GM04503 (cell line): Measurements from ENCODE around the gene PTPN1.
"Not testable (repeated sequence)": the region's sequence is repeated elsewhere in the genome, so short reads cannot be mapped to it uniquely, and the experiment has no call there.

Experiments used
- DNase-seq: peaks from one replicate; pipeline ENCODE4 v3.0.0-alpha.2; 2012; ENCODE audit warnings: low read depth

Gene PTPN1

DNA sequence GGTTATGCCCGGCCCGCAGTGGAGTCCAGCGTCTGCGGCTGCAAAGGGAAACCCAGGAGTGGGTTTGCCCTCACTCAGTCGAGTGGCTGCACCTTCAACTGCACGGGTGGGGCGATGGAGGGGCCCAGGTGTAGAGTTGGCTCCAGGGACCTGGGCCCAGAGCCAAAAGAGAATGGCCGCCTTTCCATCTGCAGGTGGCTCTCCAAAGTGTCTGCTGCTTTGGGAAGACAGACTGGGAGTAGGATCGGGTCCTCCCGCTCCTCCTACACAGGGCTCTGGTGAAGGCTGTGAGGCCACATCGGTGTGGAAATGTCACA, 80.1 kb downstream of the PTPN1 start:
- no peak for DNase-seq

DNA sequence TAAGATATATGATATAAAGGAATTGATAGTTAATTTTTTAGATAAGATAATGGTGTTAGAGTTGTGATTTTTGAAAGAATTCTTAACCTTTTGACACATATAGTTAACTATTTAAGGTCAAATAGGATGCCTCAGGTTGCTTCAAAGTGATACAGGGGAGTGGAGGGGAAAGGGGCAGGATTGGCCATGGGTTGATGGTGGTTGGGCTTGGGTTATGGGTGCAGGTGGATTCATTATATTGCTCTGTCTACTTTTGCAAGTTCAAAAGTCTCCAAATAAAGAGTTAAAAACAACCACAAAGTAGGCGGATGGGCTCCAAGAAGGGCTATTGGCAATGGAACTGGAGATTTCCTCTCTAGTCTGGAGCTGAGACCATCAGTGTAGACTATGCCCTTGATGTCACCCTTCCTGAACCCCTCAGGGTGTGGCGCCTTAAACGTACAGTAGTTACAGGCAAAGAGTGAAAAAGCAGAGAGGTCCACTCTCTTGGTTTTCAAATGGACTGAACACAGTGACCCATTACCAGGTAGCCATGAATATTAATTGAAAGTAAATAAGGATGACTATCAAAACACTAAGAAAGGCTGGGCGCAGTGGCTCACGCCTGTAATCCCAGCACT, 81.2 kb downstream of the PTPN1 start:
- DNase-seq, result no peak

DNA sequence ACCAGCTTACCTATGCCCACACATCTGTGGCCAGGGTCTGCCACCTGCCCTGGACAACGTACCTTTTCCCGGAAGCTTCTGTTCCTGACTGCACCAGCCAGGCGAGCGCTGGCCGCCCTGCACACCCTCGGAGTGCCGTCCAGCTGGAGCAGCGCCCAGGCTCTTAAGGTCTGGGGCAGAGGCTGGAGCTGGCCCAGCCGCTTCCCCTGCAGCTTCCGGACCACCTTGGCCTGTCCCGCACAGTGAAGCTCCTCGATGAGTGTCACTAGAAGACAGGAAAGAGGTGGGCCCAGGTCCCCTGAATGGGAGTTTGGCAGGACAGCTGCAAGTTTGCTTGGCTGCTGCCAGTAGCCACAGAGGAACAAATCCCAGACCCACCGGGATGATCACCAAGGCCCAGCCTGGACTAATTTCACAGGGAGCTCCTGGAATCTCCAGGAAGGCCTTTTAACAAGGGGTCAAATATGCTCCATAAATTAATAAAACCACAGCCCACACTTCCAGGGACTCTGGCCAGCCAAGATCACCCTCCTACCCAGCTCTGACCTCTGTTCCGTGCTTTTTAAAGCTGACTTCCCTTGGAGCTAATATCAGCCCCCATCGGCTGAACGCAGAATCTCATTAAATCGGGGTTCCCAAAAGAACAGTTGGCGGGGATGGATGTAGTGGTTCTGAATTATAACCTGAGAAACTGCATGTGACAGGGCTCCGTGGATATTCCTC, 82.3 kb downstream of the PTPN1 start:
- DNase-seq, result no peak

DNA sequence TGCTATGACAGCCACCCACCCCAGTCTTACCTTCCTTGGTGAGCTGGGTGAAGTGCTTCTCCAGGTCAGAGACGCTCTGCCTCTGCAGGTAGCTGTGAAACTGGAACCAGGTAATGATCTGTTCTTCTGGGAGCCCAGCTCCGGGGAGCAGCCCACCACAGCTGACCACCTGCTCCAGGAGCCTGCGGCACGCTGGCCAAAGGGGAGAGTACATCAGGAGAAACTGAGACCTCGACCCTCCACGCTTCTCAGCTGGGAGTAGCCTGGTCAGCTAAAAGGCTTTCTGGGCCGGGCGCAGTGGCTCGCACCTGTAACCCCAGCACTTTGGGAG, 82.8 kb downstream of the PTPN1 start:
- DNase-seq, result no peak

DNA sequence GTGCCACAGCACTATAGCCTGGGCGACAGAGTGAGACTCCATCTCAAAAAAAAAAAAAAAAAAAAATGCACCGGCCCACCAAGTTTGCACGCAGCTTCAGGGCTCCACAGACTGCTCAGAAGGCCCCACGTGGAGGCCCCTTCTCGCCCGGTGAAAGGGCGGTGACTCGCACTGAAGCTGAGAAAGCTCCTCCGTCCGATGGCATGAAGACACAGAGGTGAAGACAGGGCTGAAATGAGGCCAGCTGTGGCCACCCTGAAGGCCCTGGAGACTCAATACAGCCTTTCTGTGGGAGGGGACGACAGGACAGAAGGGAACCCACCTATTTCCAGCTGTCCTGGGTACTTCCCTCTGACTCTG, 84.0 kb downstream of the PTPN1 start:
- DNase-seq, result no peak

DNA sequence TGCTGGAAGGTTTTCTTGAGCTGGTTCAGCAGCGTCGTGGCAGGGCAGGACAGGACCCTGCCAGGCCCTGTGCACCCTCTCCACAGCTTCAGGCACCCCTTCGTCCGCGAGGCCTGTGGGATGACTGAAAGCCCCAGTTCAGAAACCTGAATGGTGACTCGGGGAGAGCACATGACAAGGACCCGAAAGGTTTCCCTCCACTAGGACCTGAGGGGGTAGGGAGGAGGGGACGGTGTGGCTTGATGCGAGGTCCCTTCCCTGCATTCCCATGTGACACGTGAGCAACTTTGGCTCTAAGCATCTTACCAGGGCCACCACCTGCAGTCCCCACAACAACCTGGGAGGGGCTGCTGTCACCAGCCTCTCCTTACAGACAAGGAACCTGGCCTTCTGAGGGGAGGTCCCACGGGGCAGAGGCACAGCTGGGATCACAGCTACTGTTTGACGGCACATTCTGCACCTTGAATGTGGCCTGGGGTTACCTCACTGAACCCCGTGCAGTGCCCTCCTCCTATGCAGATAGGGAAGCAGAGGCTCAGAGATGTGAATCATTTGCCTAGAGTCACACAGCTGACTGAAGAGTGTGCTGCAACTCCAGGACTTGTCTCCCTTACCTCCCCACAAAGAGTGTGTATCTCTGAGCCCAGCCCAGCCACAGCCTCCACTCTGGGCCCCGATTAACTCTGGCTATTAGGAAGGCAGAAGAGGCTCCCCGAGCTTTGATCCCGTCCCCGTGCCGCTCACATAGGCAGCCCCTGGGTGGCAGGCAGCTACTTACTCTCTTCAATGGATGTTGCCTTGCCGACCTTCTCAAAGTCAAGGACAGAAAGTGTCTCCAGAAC, 84.6 kb downstream of the PTPN1 start:
- DNase-seq, result no peak

DNA sequence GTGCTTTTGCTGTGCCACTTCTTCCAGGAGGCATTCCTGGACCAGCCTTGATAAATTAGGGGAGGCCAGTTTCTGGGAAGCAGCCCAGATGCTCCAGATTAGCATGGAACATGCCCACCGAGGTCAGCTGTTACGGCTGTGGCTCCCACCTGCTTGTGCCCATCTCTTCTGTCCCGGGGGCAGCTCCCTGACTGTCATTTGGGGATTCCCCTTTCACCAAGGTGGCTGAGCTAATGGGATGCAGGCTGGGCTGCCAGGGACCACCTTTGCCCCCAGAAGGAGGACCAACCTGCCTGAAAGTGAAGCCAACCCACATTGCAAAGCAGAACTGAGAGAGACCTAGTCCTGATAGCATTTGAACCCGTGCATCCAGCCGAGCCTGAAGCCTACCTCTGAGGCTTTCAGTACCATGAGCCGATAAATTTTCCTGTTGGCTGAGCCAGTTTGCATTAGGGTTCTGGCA, 85.3 kb downstream of the PTPN1 start:
- DNase-seq, result no peak

DNA sequence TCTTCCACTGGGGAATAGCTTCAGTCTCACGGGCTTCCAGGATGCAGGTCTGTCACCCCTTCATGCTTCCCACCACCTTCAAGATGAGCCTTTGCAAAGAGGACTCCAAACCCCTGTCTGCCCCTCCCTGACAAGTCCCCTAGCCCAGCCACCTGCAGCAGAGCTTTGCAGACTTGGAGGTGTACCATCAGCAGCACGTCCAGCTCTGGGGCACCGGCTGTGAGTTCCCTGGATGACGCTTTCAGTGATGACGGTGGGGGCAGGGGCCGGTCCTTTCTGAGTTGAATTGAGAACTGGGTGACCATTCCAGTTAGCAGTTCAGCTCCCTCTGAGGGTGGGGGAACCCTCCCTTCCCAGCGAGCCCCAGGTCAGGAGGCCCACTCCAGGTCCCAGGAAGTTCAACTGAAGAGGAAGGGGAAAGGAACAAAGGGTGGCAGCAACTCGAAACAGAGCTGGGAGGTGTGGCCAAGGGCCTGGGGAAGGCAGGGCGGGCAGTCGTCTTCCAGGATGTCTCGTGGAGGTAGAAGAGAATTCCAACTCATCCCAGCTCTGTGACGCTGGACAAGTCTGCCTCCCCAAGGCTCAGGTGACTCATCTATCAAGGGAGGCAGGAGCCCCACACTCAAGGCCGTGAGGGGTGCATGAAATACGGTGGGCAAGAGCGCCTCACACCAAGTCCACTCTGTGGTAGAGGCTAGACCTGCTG, 86.0 kb downstream of the PTPN1 start:
- DNase-seq, result no peak

DNA sequence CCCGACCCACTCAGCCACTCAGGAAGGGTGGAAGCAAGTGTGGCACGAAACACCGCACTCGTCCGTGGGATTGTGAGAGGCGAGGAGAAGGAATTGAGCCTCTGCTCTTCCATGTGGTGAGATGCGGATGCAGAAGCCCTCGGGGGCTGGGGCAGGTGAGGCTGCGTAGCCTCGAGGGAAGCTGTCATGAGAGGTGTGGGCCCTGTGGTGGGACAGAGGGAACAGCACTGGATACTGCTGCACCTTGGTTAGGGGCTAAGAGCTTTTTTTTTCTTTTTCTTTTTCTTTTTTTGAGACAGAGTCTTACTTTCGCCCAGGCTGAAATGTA, 86.5 kb downstream of the PTPN1 start:
- DNase-seq, result no peak

DNA sequence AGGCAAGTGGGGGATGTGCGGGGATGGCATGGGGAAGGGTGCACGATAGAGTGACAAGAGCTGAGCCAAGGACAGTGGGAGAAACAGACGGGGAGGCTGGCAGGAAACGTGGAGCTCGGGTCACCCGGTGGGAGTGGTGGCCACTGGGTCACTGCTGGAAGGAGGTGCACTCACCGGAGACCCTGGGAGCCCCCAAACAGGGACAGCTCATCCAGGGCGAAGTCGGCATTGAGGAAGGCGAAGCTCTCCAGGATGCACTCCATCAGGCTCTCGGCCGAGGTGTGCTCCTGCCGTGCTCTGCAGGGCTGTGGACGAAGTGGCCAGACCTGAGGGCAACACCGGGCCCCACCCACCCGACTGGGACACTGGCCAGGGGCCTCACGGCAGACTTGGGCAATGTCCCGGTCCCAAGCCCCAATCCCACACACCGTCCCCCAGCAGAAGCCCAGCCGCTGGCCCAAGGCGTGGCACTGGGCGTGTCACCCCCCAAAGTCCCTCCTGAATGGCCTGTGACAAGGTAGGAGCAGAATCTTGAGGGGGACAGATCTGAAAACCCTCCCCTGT, 87.3 kb downstream of the PTPN1 start:
- DNase-seq, result no peak

DNA sequence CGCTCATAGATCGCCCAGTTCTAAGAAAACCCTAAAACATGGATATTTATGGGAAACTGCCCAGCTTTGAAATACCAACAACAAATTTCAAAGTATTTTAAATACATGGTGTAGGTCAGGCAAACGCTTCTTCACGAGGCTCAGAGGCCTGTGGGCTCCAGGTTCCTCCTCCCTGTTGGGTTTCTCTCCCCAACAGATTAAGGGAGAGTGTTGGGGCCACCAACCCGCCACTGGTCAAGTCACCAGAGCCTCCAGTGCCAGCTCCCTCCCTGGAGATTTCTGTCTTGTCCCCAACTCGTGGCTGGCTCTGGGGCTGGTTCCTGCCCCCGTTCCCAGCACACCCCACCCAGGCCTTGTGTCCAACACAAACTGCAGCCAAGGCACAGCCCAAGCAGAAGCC, 87.9 kb downstream of the PTPN1 start:
- DNase-seq, result no peak

DNA sequence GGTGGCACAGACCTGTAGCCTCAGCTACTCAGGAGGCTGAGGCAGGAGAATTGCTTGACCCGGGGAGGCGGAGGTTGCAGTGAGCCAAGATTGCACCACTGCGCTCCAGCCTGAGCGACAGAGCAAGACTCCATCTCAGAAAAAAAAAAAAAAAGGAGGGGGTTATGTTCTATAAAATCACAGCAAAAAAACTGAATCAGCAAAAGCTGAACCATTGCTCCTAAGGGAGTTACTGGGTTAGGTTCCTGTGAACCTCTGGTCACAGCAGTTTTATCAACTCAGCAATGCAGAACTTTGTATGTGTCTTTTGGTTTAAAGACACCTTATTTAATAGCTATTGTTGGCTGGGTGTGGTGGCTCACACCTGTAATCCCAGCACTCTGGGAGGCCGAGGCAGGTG, 88.6 kb downstream of the PTPN1 start:
- DNase-seq, result not testable (repeated sequence)

DNA sequence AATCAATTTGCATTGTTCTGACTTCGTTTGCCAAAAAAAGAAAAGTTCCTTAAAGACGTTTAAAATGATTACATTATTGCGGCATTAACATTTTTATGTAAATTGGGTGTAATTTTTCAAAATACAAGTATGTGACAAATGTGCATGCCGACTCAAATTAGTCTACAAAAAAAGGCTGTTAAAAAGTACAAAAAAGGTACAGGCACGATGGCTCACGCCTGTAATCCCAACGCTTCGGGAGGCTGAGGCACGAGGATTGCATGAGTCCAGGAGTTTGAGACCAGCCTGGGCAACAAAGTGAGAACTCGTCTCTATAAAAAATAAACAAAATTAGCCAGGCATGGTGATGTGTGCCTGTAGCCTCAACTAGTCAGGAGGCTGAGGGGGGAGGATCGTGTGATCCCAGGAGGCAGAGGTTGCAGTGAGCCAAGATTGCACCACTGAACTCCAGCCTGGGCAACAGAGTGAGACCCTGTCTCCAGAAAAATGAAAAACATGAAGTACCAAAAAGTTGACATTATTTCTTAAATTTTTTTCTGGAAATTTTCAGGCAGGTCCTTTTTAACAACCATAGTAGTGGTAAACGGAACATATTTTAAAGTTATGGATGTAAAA, 90.2 kb downstream of the PTPN1 start:
- DNase-seq, result no peak

DNA sequence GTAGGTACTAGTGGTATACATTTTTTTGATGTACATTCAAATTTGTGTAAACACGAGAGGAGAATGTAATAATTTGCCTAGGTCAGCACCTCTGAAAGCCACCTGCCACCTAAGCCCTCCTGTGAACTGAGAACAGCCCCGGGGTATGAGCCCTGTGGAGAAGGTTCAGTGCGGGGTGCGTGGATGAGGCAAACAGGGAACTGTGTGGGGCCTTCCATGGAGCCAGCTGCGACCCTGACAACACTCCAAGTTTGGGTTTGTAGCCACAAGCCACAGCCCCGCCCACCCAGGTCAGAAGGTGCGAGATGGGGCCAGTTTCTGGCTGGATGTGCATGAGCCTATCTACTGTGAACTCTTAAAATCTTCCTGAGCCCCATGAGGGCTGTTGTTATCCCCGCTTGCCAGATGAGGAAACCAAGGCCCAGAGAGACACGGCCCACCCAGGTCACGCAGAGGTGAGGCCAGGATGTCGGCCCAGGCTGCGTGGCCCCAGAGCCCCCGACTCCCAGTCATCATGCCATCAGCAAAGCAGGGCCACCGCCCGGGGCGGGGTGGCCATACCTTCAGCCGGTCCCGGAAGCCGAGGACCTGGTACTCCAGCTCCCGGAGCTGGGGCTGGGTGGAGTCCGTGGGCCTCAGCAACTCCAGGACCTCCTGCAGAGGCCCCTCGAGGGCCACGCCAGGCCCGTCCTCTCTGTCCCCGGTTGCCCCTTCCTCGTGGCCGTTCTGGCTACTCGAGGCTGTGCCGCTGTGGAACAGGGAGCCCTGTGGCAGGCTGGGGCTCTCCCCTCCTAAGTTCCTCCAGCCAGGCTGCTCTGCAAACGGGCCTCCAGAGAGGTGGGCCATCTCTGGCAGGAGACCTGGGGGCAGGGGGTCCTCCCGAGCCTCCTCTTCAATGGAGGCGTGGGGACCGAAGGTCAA, 91.6 kb downstream of the PTPN1 start:
- no peak for DNase-seq

DNA sequence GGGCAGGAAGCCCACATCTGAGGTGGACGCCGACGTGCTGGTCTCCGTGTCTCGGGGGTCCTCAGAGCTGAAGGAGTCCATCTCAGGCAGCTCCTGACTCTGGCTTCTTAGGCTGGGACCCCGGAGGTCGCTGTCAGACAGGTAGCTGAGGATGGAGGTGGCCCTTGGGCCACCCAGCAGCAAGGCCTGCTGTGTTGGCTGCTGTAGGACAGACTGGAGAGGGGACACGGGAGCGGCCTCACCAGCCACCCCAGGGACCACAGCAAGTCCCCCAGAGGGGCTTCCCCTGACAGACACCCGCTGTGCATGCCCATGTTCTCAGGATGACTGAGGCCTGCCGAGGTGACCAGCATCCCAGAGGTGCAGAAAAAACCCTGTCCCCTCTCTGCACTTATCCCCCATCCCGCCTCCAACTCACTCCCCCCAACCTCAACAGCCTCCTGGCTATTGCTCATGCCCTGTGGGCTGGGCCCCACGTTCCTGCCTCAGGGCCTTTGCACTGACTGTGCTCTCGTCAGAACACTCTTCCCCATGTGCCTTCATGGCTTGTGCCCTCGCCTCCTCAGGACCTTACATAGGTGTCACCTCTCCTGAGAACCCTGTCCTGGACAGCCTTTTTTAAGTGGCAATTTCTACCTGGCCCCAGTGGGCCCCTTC, 92.4 kb downstream of the PTPN1 start:
- no peak for DNase-seq

DNA sequence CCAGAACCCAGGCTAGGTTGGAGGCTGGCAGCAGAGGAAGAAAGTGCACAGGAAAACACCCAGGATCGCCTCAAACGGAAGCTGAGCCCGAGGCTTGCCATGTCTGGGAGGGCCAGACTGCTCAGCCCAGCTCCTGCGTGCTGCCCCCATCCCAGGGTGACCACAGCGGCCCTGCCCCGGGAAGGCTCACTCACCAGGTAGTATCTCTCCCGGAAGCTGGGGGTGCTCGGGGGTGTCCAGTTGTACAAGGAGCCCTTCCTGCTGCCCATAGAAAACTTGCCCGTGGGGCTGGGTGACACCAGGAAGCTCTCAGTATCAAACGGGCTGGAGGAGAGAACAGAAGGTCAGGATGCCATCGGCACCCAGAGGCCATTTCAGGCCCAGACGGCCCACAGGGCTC, 94.3 kb downstream of the PTPN1 start:
- no peak for DNase-seq

DNA sequence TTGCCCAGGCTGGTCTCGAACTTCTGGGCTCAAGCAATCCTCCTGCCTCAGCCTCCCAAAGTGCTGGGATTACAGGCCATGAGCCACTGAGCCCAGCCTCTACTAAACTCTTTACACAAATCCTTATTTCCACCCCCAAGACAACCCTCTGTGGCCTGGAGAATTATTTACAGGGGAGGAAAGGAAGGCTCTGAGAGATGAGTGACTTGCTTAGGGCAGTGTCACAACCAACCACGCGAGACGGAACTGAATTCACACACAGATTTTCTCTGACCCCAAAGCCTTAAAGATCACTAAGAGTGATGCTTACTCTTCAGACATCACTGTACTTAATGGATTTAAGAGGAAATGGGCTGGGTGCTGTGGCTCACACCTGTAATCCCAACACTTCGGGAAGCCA, 95.0 kb downstream of the PTPN1 start:
- no peak for DNase-seq

DNA sequence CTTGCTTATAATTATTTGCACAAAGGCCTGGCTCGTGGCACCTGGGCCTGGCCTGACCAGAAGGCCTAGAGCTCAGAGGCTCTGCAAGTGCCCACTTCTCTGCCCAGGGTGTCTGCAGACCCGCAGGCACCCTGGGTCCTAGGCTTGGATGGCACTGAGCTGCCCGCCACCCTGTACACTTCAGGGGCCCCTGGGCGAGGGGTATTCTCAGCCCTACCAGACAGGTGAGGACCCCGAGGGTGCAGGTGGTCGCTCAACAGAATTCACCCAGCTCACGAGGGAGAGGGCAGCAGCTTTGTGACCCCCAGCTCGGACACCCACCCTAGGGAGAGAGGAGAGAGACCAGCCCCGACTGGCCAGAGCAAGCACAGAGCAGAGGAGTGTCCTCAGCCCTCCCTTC, 97.3 kb downstream of the PTPN1 start:
- no peak for DNase-seq

DNA sequence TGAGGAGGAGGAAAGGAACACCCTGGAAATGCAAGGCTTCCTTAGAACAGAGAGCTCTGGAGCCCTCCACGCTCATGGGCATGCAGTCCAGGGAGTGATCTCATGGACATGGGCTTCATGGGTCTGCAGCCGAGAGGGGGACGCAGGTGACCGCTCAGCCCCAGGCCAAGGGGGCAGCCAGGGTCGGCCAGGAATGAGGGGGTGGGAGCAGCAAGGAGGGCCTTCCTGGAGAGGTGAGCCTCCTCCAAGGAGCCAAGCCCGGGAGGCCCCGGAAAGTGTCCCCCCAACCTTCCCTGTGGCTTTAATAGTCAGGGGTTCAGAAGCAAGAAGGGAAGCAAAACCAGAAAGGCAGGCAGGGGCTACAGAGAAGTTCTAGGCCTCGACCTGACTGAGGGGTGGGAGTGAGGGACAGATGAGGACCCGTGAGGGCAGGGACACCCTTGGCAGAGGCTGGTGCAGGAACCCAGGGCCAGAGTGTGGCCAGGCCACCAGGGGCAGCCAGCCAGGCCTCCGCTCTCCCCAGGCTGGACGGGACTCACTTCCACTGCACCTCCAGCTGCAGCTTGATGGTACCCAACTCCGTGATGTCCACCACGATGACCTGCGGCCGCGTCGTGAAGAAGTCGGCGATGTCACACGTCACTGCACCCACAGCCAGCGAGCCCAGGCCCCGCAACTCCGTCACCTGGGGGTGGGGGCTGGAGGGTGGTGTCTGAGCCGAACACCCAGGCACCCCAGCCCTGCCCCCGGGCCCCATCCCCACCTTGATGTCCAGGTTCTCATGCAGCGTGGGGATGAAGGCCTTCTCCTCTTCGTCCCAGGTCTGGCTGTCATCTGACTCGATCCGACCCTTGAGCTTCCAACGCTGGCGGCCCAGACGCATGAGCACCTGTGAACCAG, 97.9 kb downstream of the PTPN1 start:
- no peak for DNase-seq

DNA sequence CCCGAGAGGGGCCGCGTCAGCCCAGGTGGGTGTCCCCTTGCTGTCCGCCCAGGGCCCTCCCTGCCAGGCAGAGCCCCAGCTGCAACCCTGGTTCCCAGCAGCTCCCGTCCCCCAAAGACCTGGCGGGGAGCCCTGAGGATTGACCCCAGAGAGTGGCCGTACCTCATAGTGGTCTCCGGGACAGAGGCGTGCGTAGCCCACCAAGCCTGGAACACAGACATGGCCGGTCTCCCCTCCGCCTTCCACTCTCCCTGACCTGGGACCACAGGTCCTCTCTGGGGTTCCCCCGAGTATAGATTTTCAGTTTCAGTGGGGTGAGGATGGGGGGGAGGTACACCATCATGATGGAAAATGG, 98.5 kb downstream of the PTPN1 start:
- DNase-seq, result no peak
